ENCODE measurements around the gene TBC1D10A.
A peak's percentile ranks its signal among the peaks of the same experiment; 100 is the strongest.
"Not testable (repeated sequence)": the region's sequence is repeated elsewhere in the genome, so short reads cannot be mapped to it uniquely, and the experiment has no call there.

TBC1D10A gene

DNA sequence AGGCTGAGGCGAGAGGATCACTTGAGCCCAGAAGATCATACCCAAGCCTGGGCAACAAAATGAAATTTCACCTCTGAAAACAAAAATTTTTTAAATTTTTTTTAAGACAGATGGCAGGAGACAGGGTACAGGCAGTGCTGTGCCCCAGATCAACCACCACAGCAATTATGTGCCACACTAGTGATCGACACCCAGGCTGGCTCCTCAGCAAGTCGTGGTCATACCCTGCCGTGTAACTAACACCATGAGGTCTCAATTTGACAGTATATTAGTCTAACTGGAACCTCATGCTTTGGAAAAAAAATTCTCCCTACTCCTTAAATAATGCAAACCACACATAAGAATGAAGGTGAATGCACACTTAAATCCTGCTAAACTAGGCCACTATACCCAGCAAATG is 21.7 kb upstream of the TBC1D10A start:
- H3K27ac ChIP-seq (ENCODE audit: low read depth, low read length), result no peak overlapping the region
- peaks cover 20 to 85% (median 71%) of the 10 kb centered on the region in 5 donors for H3K36me3 ChIP-seq (ENCODE audit: control insufficient read depth in 5 of 5, insufficient read depth in 5 of 5, low read length in 5 of 5)
- no peaks in the 10 kb centered on the region for H3K27me3 ChIP-seq (ENCODE audit: control insufficient read depth in 5 of 5, insufficient read depth in 4 of 5, low read length in 5 of 5)
- no peaks in the 10 kb centered on the region for H3K9me3 ChIP-seq (ENCODE audit: control insufficient read depth in 5 of 5, low read length in 5 of 5)
- peaks cover 0 to 28% (median 9%) of the 10 kb centered on the region in 5 donors for H3K4me1 ChIP-seq (ENCODE audit: control insufficient read depth in 5 of 5, insufficient read depth in 5 of 5, low read length in 5 of 5)
- H3K4me3 ChIP-seq (ENCODE audit: low read depth in 1 of 5, low read length in 5 of 5), result no peak overlapping the region
- no peak overlapping the region for H3K9ac ChIP-seq (ENCODE audit: low read length in 5 of 5)

DNA sequence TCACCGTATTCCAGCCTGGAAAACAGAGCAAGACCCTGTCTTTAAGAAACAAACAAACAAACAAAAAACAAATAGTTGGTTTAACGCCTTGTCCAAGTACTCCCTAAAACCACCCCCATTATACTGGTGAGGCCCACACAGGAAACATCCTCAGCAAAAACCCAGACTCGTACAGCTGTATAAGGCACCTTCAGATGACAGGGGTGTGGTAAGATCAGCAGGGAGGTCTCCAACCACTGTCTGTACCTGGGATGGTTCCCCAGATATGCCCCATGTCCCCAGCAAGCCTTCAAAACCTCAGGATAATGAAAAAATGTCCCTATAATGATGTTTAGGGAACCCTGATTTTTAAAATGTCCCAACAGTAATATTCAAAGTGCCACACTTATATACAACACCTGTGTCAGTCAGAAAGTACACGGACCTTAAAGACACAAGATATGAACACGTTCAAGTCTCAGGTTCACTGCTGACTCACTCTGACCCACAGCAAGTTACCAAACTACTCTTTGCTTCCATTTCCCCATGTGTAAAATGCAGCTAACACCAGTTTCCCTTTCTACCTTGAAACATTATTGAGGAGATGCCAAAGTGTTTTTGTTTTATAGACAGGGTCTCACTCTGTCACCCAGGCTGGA is 20.6 kb upstream of the TBC1D10A start:
- peaks cover 27 to 88% (median 75%) of the 10 kb centered on the region in 5 donors for H3K36me3 ChIP-seq (ENCODE audit: control insufficient read depth in 5 of 5, insufficient read depth in 5 of 5, low read length in 5 of 5)
- no peak overlapping the region for H3K4me3 ChIP-seq (ENCODE audit: low read depth in 1 of 5, low read length in 5 of 5)
- H3K4me1 ChIP-seq (ENCODE audit: control insufficient read depth in 5 of 5, insufficient read depth in 5 of 5, low read length in 5 of 5), result peaks cover 0 to 38% (median 11%) of the 10 kb centered on the region in 5 donors
- H3K27me3 ChIP-seq (ENCODE audit: control insufficient read depth in 5 of 5, insufficient read depth in 4 of 5, low read length in 5 of 5), result no peaks in the 10 kb centered on the region
- H3K9ac ChIP-seq (ENCODE audit: low read length in 5 of 5), result no peak overlapping the region
- no peaks in the 10 kb centered on the region for H3K9me3 ChIP-seq (ENCODE audit: control insufficient read depth in 5 of 5, low read length in 5 of 5)
- H3K27ac ChIP-seq (ENCODE audit: low read depth, low read length), result no peak overlapping the region

DNA sequence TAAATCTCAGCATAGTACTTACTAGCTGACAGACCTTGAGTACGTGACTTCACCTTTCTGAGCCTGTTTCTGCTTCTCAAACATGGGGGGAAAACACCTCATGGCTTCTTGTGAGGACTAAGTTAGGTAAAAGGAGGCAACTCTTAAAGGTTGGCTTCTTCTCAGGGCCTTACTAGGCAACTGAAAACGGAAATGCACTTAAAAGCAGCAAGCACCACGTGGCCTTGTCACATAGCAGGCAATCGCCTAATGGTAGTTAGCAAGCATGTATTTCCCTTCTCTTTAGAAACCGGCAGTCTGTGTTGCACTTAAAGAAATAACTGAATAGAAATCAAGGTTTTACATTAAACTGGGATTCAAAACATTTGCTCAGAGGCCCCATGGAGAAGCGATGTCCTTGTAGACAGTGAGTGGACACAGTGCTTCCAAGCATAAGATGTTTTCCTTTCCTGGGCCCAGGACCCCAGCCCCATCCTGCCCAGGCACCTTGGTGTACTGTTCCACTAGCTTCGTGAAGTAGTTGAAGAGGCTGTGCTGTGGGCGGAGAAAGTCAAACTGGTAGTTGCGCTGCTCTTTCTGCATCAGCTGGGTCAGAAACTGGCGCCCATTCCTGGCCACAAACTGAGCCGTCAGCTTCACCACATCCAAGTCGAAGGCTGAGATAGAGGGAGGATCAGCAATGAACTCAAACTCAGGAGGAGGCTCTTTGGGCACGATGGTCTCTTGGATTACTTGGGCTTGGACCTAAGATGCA is 17.9 kb upstream of the TBC1D10A start:
- Histone ChIP-seq H3K36me3 (ENCODE audit: control insufficient read depth in 5 of 5, insufficient read depth in 5 of 5, low read length in 5 of 5) (peaks cover 23 to 93% (median 87%) of the 10 kb centered on the region in 5 donors), H3K4me3 (ENCODE audit: low read depth in 1 of 5, low read length in 5 of 5) (no peak overlapping the region), H3K9ac (ENCODE audit: low read length in 5 of 5) (no peak overlapping the region), H3K4me1 (ENCODE audit: control insufficient read depth in 5 of 5, insufficient read depth in 5 of 5, low read length in 5 of 5) (peaks cover 5 to 51% (median 22%) of the 10 kb centered on the region in 5 donors), H3K27me3 (ENCODE audit: control insufficient read depth in 5 of 5, insufficient read depth in 4 of 5, low read length in 5 of 5) (no peaks in the 10 kb centered on the region), H3K9me3 (ENCODE audit: control insufficient read depth in 5 of 5, low read length in 5 of 5) (no peaks in the 10 kb centered on the region), H3K27ac (ENCODE audit: low read depth, low read length) (no peak overlapping the region)

DNA sequence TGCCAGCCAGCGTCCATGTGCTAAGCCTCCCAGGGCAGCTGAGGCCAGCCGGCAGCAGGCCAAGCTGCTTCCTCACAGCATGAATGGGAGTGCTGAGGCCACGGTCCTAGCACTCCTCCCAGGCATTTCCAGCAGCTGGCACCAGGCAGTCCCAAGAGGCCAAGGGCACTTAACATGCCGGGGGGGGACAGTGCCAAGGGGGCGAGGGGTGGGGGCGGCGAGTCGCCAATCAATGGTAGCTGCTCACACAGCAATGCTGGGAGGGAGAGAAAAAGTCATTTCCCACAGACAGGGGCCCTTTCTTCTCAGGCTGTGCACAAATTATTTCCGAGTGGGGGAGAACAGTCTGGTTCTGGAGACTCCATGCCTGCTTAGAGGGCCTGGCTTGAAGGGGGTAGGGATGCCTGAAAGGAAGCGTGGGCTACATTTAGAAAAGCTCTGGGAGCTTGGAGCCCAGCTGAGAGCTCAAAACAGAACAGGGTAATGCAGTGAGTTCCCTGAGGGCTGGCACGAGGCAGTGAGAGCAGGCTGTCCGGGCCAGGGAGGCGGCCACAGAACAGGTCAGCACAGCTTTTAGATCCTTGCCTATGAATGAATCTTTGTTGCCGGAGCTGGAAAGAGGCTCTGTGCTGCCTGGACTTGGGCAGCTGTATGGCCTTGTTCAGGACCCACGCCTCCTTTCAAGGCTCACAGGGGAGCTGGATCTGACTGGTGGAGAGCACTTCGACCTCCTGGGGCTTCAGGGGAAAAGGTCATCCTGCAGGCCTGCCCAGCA is 14.4 kb upstream of the TBC1D10A start:
- Histone ChIP-seq H3K4me1 (ENCODE audit: control insufficient read depth in 5 of 5, insufficient read depth in 5 of 5, low read length in 5 of 5) (peaks cover 7 to 70% (median 35%) of the 10 kb centered on the region in 5 donors), H3K27me3 (ENCODE audit: control insufficient read depth in 5 of 5, insufficient read depth in 4 of 5, low read length in 5 of 5) (no peaks in the 10 kb centered on the region), H3K9me3 (ENCODE audit: control insufficient read depth in 5 of 5, low read length in 5 of 5) (no peaks in the 10 kb centered on the region), H3K27ac (ENCODE audit: low read depth, low read length) (peak overlapping the region; percentile 67), H3K9ac (ENCODE audit: low read length in 5 of 5) (no peak overlapping the region), H3K36me3 (ENCODE audit: control insufficient read depth in 5 of 5, insufficient read depth in 5 of 5, low read length in 5 of 5) (peaks cover 23 to 100% (median 98%) of the 10 kb centered on the region in 5 donors), H3K4me3 (ENCODE audit: low read depth in 1 of 5, low read length in 5 of 5) (no peak overlapping the region)

DNA sequence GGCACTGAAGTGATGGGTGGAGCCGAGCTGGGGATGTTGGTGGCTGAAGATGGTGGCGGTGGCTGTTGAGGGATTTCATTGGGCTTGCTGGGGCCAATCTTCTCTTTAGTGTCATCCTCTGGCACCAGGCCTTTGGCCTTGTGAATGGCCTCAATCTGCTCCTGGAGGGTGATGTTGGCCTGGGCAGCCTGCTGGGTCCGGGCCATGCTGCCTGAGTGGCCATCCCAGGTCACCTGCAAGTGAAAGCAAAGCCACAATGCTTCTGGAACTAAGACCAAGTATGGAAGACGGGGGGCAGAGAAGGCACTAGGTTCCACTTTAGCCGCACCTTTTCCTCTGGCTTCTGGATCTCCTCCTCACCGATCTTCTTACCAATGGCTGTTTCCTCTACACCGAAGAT is 12.1 kb upstream of the TBC1D10A start:
- H3K4me1 ChIP-seq (ENCODE audit: control insufficient read depth in 5 of 5, insufficient read depth in 5 of 5, low read length in 5 of 5), result peaks cover 7 to 70% (median 35%) of the 10 kb centered on the region in 5 donors
- H3K36me3 ChIP-seq (ENCODE audit: control insufficient read depth in 5 of 5, insufficient read depth in 5 of 5, low read length in 5 of 5), result peaks cover 17 to 100% (median 98%) of the 10 kb centered on the region in 5 donors
- H3K9me3 ChIP-seq (ENCODE audit: control insufficient read depth in 5 of 5, low read length in 5 of 5), result no peaks in the 10 kb centered on the region
- H3K27ac ChIP-seq (ENCODE audit: low read depth, low read length), result no peak overlapping the region
- H3K27me3 ChIP-seq (ENCODE audit: control insufficient read depth in 5 of 5, insufficient read depth in 4 of 5, low read length in 5 of 5), result no peaks in the 10 kb centered on the region
- no peak overlapping the region for H3K9ac ChIP-seq (ENCODE audit: low read length in 5 of 5)
- H3K4me3 ChIP-seq (ENCODE audit: low read depth in 1 of 5, low read length in 5 of 5), result no peak overlapping the region

DNA sequence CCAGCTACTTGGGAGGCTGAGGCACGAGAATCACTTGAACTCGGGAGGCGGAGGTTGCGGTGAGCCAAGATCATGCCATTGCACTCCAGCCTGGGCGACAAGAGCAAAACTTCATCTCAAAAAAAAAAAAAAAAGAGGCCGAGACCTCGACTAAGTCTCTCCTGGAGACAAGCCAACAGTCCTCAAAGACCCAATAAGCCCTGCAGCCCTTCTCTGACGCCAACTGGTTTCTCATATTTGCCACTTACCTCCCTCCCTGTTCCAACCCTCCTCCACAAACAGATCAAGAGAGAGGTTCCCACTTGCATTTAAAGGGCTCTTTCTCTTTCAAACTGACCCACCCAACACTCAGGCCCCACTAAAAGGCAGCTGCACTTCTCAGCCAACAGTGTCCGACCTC is 11.6 kb upstream of the TBC1D10A start:
- H3K27ac ChIP-seq (ENCODE audit: low read depth, low read length); H3K27me3 ChIP-seq (ENCODE audit: control insufficient read depth in 5 of 5, insufficient read depth in 4 of 5, low read length in 5 of 5); H3K4me3 ChIP-seq (ENCODE audit: low read depth in 1 of 5, low read length in 5 of 5); H3K9ac ChIP-seq (ENCODE audit: low read length in 5 of 5); H3K9me3 ChIP-seq (ENCODE audit: control insufficient read depth in 5 of 5, low read length in 5 of 5): not testable (repeated sequence)
- peaks cover 7 to 66% (median 35%) of the 10 kb centered on the region in 5 donors for H3K4me1 ChIP-seq (ENCODE audit: control insufficient read depth in 5 of 5, insufficient read depth in 5 of 5, low read length in 5 of 5)
- H3K36me3 ChIP-seq (ENCODE audit: control insufficient read depth in 5 of 5, insufficient read depth in 5 of 5, low read length in 5 of 5), result peaks cover 15 to 100% (median 98%) of the 10 kb centered on the region in 5 donors

DNA sequence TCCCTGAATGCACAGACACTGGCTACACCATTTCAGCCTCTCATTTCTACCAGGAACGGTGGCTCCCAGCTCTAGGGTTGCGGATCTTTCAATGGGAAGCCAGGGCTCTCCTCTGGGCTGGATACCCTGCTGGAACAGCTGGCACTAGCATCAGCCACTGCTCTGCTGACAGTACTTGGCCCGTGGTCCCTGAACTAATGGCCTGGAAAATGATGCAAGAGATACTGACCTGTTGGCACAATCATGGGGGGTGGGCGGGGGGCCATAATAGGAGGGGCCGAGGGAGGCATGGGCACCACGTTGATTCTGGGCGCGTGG is 10.7 kb upstream of the TBC1D10A start:
- Histone ChIP-seq H3K9me3 (ENCODE audit: control insufficient read depth in 5 of 5, low read length in 5 of 5) (no peaks in the 10 kb centered on the region), H3K36me3 (ENCODE audit: control insufficient read depth in 5 of 5, insufficient read depth in 5 of 5, low read length in 5 of 5) (peaks cover 10 to 100% (median 98%) of the 10 kb centered on the region in 5 donors), H3K9ac (ENCODE audit: low read length in 5 of 5) (no peak overlapping the region), H3K4me3 (ENCODE audit: low read depth in 1 of 5, low read length in 5 of 5) (no peak overlapping the region), H3K4me1 (ENCODE audit: control insufficient read depth in 5 of 5, insufficient read depth in 5 of 5, low read length in 5 of 5) (peaks cover 5 to 64% (median 32%) of the 10 kb centered on the region in 5 donors), H3K27me3 (ENCODE audit: control insufficient read depth in 5 of 5, insufficient read depth in 4 of 5, low read length in 5 of 5) (no peaks in the 10 kb centered on the region), H3K27ac (ENCODE audit: low read depth, low read length) (peak overlapping the region; percentile 37)

DNA sequence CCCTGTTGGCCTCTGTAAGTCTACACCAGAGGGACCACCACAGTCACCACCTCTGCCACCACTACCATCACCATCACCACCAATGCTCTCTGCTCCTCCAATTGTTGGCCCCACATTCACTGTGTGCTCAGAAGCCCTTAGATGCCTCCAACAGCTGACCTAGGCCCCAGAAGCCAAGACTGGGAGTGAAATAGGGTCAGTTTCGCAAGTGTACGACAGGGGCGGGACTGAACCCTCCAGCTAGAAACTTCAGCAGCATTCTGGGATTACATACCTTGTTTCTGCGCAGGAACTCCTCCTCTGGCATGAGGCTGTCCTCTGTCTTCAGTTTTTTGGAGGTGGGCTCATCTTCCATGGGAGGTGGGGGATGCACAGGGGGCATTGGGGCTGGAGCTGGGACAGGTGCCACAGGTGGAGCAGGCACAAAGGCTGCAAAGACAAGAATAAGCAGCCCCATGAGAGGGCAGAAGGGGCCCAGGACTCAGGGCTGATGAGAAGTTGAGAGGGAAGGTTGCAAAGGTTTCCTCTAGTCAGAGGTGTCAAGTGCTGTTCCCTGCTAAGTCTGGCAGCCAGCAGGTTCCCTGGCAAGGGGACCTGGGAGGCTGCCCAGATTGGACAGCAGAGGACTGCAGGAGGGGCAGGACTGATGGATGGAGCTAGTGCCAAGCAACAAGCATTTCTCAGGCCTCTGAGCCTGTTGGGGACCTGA is 10.2 kb upstream of the TBC1D10A start:
- peak overlapping the region; percentile 37 for H3K27ac ChIP-seq (ENCODE audit: low read depth, low read length)
- H3K4me1 ChIP-seq (ENCODE audit: control insufficient read depth in 5 of 5, insufficient read depth in 5 of 5, low read length in 5 of 5), result peaks cover 3 to 58% (median 29%) of the 10 kb centered on the region in 5 donors
- no peaks in the 10 kb centered on the region for H3K27me3 ChIP-seq (ENCODE audit: control insufficient read depth in 5 of 5, insufficient read depth in 4 of 5, low read length in 5 of 5)
- H3K36me3 ChIP-seq (ENCODE audit: control insufficient read depth in 5 of 5, insufficient read depth in 5 of 5, low read length in 5 of 5), result peaks cover 10 to 99% (median 96%) of the 10 kb centered on the region in 5 donors
- no peak overlapping the region for H3K4me3 ChIP-seq (ENCODE audit: low read depth in 1 of 5, low read length in 5 of 5)
- no peak overlapping the region for H3K9ac ChIP-seq (ENCODE audit: low read length in 5 of 5)
- no peaks in the 10 kb centered on the region for H3K9me3 ChIP-seq (ENCODE audit: control insufficient read depth in 5 of 5, low read length in 5 of 5)

DNA sequence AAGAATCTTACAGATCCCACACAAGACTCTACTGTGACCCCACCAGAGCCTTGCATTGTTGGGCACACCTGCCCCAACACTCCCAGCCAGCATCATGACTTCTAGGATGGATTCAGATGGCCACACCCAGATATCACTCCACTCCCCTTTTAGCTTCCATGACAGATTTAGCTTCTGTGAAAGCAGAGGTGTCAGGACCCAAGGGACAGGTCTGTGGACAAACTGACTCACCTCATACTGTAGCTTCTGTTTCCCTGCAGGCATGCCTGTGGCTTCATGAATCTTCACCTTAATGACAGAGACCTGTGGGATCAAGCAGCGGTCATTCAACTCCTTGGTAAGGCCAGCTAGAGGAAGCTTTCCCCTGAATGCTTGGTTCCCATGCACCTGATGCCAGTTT is 8.5 kb upstream of the TBC1D10A start:
- Histone ChIP-seq H3K27ac (ENCODE audit: low read depth, low read length) (no peak overlapping the region), H3K4me3 (ENCODE audit: low read depth in 1 of 5, low read length in 5 of 5) (no peak overlapping the region), H3K36me3 (ENCODE audit: control insufficient read depth in 5 of 5, insufficient read depth in 5 of 5, low read length in 5 of 5) (peaks cover 10 to 94% (median 82%) of the 10 kb centered on the region in 5 donors), H3K27me3 (ENCODE audit: control insufficient read depth in 5 of 5, insufficient read depth in 4 of 5, low read length in 5 of 5) (no peaks in the 10 kb centered on the region), H3K4me1 (ENCODE audit: control insufficient read depth in 5 of 5, insufficient read depth in 5 of 5, low read length in 5 of 5) (peaks cover 2 to 43% (median 14%) of the 10 kb centered on the region in 5 donors), H3K9me3 (ENCODE audit: control insufficient read depth in 5 of 5, low read length in 5 of 5) (no peaks in the 10 kb centered on the region), H3K9ac (ENCODE audit: low read length in 5 of 5) (no peak overlapping the region)

All from subcutaneous abdominal adipose tissue (tissue), 5 donors.